HEK293T (cell line): ENCODE results near the gene APOO.

Experiments used
- BHLHE40 ChIP-seq: fragments of 450-650 bp; IDR thresholded peaks from 2 replicates; pipeline ENCODE4 v1.6.1; 2016; ENCODE audit warnings: mild to moderate bottlenecking, moderate library complexity, borderline replicate concordance
- FOXA1 ChIP-seq: fragments of 450-650 bp; IDR thresholded peaks from 2 replicates; pipeline ENCODE4 v1.6.1; 2016; ENCODE audit warnings: mild to moderate bottlenecking
- FOXK2 ChIP-seq: fragments of 450-650 bp; IDR thresholded peaks from 2 replicates; pipeline ENCODE4 v1.6.1; 2016; ENCODE audit warnings: mild to moderate bottlenecking
- LEF1 ChIP-seq: fragments of 450-650 bp; IDR thresholded peaks from 2 replicates; pipeline ENCODE4 v1.6.1; 2017; ENCODE audit warnings: mild to moderate bottlenecking, borderline replicate concordance
- TARDBP ChIP-seq: fragments of 450-650 bp; IDR thresholded peaks from 2 replicates; pipeline ENCODE4 v1.6.1; 2016

DNA sequence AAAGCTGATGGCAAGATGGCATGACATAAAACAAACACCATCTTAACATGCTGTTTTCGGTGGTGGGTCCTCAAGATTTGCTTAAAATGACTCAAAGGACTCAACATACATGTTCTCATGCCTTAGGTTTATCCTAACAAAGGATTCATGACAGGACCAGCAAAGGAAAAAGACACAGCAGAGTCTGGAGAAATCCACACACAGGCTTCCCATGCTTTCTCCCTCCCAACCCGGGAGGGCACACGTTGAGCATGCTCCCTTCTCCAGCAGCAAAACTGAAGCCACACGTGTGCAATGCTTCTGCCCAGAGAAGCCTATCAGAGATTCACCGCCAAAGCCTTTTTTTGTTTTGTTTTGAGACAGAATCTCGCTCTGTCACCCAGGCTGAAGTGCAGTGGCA, 84.9 kb downstream of the APOO start:
- TF ChIP-seq FOXK2 (no peak), LEF1 (no peak), TARDBP (no peak), BHLHE40 (no peak), FOXA1 (no peak)
